Keratinocyte (primary cell): ENCODE data around the gene LATS2. TPM values are rescaled to one million over a fixed set of nuclear protein-coding genes. Genes with fewer than 3 reads are reported as not detected.

Source experiments
- DNase-seq: peaks from one replicate; pipeline ENCODE4 v3.0.0-alpha.2; 2011; ENCODE audit warnings: low read depth, missing footprints, low spot score
- FAIRE-seq: peaks from 2 replicates; lab custom pipeline; 2011; peaks lifted over from hg19 to GRCh38; lab: Jason Lieb, UNC
- H2AFZ ChIP-seq: 2 replicates; pipeline ENCODE4 v1.6.0; 2012; ENCODE audit warnings: low read length, control low read depth, inconsistent platforms; ENCODE audit not compliant: control insufficient read depth
- H3K27ac ChIP-seq: 2 replicates; pipeline ENCODE4 v1.5.1; 2011; ENCODE audit warnings: low read length; ENCODE audit not compliant: control insufficient read depth, insufficient read depth
- H3K27me3 ChIP-seq: 3 replicates; pipeline ENCODE4 v1.6.0; 2011; ENCODE audit warnings: low read length; ENCODE audit not compliant: control insufficient read depth, insufficient read depth; ENCODE audit errors: extremely low read depth
- H3K36me3 ChIP-seq, 2 experiments: 2 replicates in 1 of 2; 3 replicates in 1 of 2; pipeline ENCODE4 v1.5.1; 2011; ENCODE audit warnings: low read length in 2 of 2, mild to moderate bottlenecking in 1 of 2; ENCODE audit not compliant: control insufficient read depth in 2 of 2, insufficient read depth in 2 of 2; ENCODE audit errors: extremely low read depth in 1 of 2
- H3K4me1 ChIP-seq: 3 replicates; pipeline ENCODE4 v1.5.1; 2011; ENCODE audit warnings: low read length; ENCODE audit not compliant: control insufficient read depth, insufficient read depth; ENCODE audit errors: extremely low read depth
- H3K4me2 ChIP-seq: 3 replicates; pipeline ENCODE4 v1.6.0; 2011; ENCODE audit warnings: low read depth, low read length; ENCODE audit not compliant: control insufficient read depth, insufficient read depth; ENCODE audit errors: extremely low read depth
- H3K4me3 ChIP-seq, 3 experiments: fragments of 200-600 bp in 1 of 3; sonication (generic) in 1 of 3; 2 replicates in 2 of 3; 3 replicates in 1 of 3; pipeline ENCODE4 v1.5.1; 2011 to 2016; ENCODE audit warnings: low read length in 3 of 3, mild to moderate bottlenecking in 3 of 3, control low read depth in 2 of 3, inconsistent platforms in 1 of 3, low read depth in 1 of 3, mixed read lengths in 1 of 3, mixed run types in 1 of 3, moderate library complexity in 1 of 3; ENCODE audit not compliant: control insufficient read depth in 2 of 3, insufficient read depth in 2 of 3; ENCODE audit errors: extremely low read depth in 1 of 3
- H3K79me2 ChIP-seq: 2 replicates; pipeline ENCODE4 v1.6.0; 2012; ENCODE audit warnings: low read length; ENCODE audit not compliant: control insufficient read depth, insufficient read depth
- H3K9ac ChIP-seq: 3 replicates; pipeline ENCODE4 v1.6.0; 2011; ENCODE audit warnings: low read length; ENCODE audit not compliant: control insufficient read depth, insufficient read depth; ENCODE audit errors: extremely low read depth
- H3K9me1 ChIP-seq: 3 replicates; pipeline ENCODE4 v1.6.0; 2011; ENCODE audit warnings: low read length; ENCODE audit not compliant: control insufficient read depth, insufficient read depth; ENCODE audit errors: extremely low read depth
- H3K9me3 ChIP-seq: 2 replicates; pipeline ENCODE4 v1.5.1; 2012; ENCODE audit warnings: low read depth, low read length; ENCODE audit not compliant: control insufficient read depth
- H4K20me1 ChIP-seq: 3 replicates; pipeline ENCODE4 v1.6.0; 2011; ENCODE audit warnings: low read length; ENCODE audit not compliant: control insufficient read depth, insufficient read depth; ENCODE audit errors: extremely low read depth
- CTCF ChIP-seq, 3 experiments: IDR thresholded peaks in 1 of 3; conservative IDR thresholded peaks in 1 of 3; optimal IDR thresholded peaks in 1 of 3; 2 replicates in 2 of 3; 3 replicates in 1 of 3; pipeline versions ENCODE3 to v1.5.1; 2011; ENCODE audit warnings: low read length in 3 of 3, mild to moderate bottlenecking in 3 of 3, moderate library complexity in 2 of 3, control low read depth in 1 of 3, inconsistent platforms in 1 of 3; ENCODE audit not compliant: insufficient read depth in 2 of 3; ENCODE audit errors: extremely low read depth in 1 of 3
- EZH2 ChIP-seq: IDR thresholded peaks from one replicate; pipeline ENCODE4 v1.6.1; 2012; ENCODE audit warnings: inconsistent platforms, mild to moderate bottlenecking, low read length, moderate library complexity
- dilution Hi-C: fragments of 300-500 bp; cut with MboI; formaldehyde crosslinking; loops from one replicate; pipeline ENCODE4 v1.7.0; 2020; ENCODE audit warnings: low sequenced_read_pairs; ENCODE audit not compliant: extremely low pct_ligation_motif_present
- polyA plus RNA-seq, 5 experiments: library from polyadenylated mRNA; depleted of rRNA in 3 of 5; stranded (reverse) in 3 of 5; stranded (forward) in 1 of 5; unstranded in 1 of 5; fragments of >200 nt; gene quantifications; 1 replicate in 1 of 5; 2 replicates in 3 of 5; 3 replicates in 1 of 5; pipeline versions ENCODE4 v1.2.1 to v1.2.3, GENCODE V29; 2011 to 2012; ENCODE audit warnings: missing spikeins in 2 of 5, low read depth in 1 of 5, low replicate concordance in 1 of 5

Gene LATS2
- polyA plus RNA-seq, 1 donor (not counting 4 experiments of a cell fraction or from before 2014, with no cell fraction given): 6.7 TPM

- TF ChIP-seq CTCF (optimal IDR thresholded peaks at IDR 0.05 in 1 of 3, IDR thresholded peaks at IDR 0.05 in 1 of 3, conservative IDR thresholded peaks at IDR 0.05 in 1 of 3; ENCODE audit: extremely low read depth in 1 of 3, insufficient read depth in 2 of 3, low read length in 3 of 3) (no peak), EZH2 (no peak)
- Histone ChIP-seq H2AFZ (no peak overlapping the region), H3K27me3 (no peaks in the 10 kb centered on the region), H3K4me3 (no peak overlapping the region), H3K9me3 (no peaks in the 10 kb centered on the region), H3K9ac (no peak overlapping the region), H3K4me2 (no peak overlapping the region), H3K27ac (no peak overlapping the region), H3K36me3 (peaks cover 8 to 18% of the 10 kb centered on the region in 2 experiments), H3K4me1 (no peaks in the 10 kb centered on the region), H3K79me2 (no peaks in the 10 kb centered on the region), H3K9me1 (peaks cover 2% of the 10 kb centered on the region), H4K20me1 (no peaks in the 10 kb centered on the region)
- dilution Hi-C loops: loop anchor here (25.0 kb wide), 1 partner anchor 138 kb away; no protein-coding TSS in a partner anchor
- FAIRE-seq (no peak), DNase-seq (no peak)
These were observed 86.3 kb downstream of the LATS2 start for GRCh38 chr13:20974981-20975585.

GRCh38 chr13:20973886-20974425 lies 87.4 kb downstream of the LATS2 start:
- H3K36me3 ChIP-seq: peaks cover 8 to 11% of the 10 kb centered on the region in 2 experiments
- TF ChIP-seq EZH2 (no peak), CTCF (optimal IDR thresholded peaks at IDR 0.05 in 1 of 3, IDR thresholded peaks at IDR 0.05 in 1 of 3, conservative IDR thresholded peaks at IDR 0.05 in 1 of 3; ENCODE audit: extremely low read depth in 1 of 3, insufficient read depth in 2 of 3, low read length in 3 of 3) (no peak)
- H3K79me2 ChIP-seq: no peaks in the 10 kb centered on the region

More at GRCh38 chr13:20973886-20974425, 87.4 kb downstream of the LATS2 start:
- Histone ChIP-seq H3K9ac (no peak overlapping the region), H3K9me1 (peaks cover 2% of the 10 kb centered on the region), H3K27ac (no peak overlapping the region), H3K27me3 (no peaks in the 10 kb centered on the region), H2AFZ (no peak overlapping the region), H3K4me3 (no peak overlapping the region), H3K4me2 (no peak overlapping the region), H3K9me3 (no peaks in the 10 kb centered on the region), H3K4me1 (no peaks in the 10 kb centered on the region), H4K20me1 (no peaks in the 10 kb centered on the region)
- no peak for FAIRE-seq
- dilution Hi-C loops: loop anchor here (25.0 kb wide), 1 partner anchor 137 kb away; no protein-coding TSS in a partner anchor
- DNase-seq: no peak
